Measurements from ENCODE around the gene SLC27A1.
A peak's percentile ranks its signal among the peaks of the same experiment; 100 is the strongest.
"Not testable (repeated sequence)": the region's sequence is repeated elsewhere in the genome, so short reads cannot be mapped to it uniquely, and the experiment has no call there.

The SLC27A1 gene

GRCh38 chr19:17512574-17512939 is 42.2 kb downstream of the SLC27A1 start:
- DNase-seq: no peak

GRCh38 chr19:17515408-17516149 is 45.3 kb downstream of the SLC27A1 start:
- no peak for DNase-seq

- no peak for DNase-seq
These were observed 47.6 kb downstream of the SLC27A1 start for GRCh38 chr19:17517898-17518297.

GRCh38 chr19:17518654-17519053 is 48.3 kb downstream of the SLC27A1 start:
- not testable (repeated sequence) for DNase-seq

- DNase-seq: no peak
These were observed 49.6 kb downstream of the SLC27A1 start for GRCh38 chr19:17519967-17520366.

GRCh38 chr19:17520865-17521264 is 50.5 kb downstream of the SLC27A1 start:
- no peak for DNase-seq

- peak; percentile 71 to 76 for DNase-seq
These were observed 52.9 kb downstream of the SLC27A1 start for GRCh38 chr19:17522988-17523872.

GRCh38 chr19:17524651-17525050 is 54.3 kb downstream of the SLC27A1 start:
- no peak for DNase-seq

GRCh38 chr19:17525141-17525540 is 54.8 kb downstream of the SLC27A1 start:
- DNase-seq: no peak

GRCh38 chr19:17526922-17527321 is 56.6 kb downstream of the SLC27A1 start:
- DNase-seq: no peak

- no peak for DNase-seq
These were observed 57.0 kb downstream of the SLC27A1 start for GRCh38 chr19:17527326-17527725.

GRCh38 chr19:17528610-17529009 is 58.3 kb downstream of the SLC27A1 start:
- no peak for DNase-seq

- no peak for DNase-seq
These were observed 59.2 kb downstream of the SLC27A1 start for GRCh38 chr19:17529239-17530158.

GRCh38 chr19:17530586-17530985 is 60.3 kb downstream of the SLC27A1 start:
- DNase-seq: no peak

- DNase-seq: no peak
These were observed 61.8 kb downstream of the SLC27A1 start for GRCh38 chr19:17532116-17532515.

- no peak for DNase-seq
These were observed 62.2 kb downstream of the SLC27A1 start for GRCh38 chr19:17532557-17532956.

- DNase-seq: no peak
These were observed 64.4 kb downstream of the SLC27A1 start for GRCh38 chr19:17534767-17535166.

GRCh38 chr19:17536955-17537354 is 66.6 kb downstream of the SLC27A1 start:
- no peak for DNase-seq

GRCh38 chr19:17538684-17539237 is 68.4 kb downstream of the SLC27A1 start:
- DNase-seq: peak; percentile 24 to 26

GRCh38 chr19:17539238-17540117 is 69.2 kb downstream of the SLC27A1 start:
- DNase-seq: peak; percentile 98 to 99

- DNase-seq: no peak
These were observed 69.8 kb downstream of the SLC27A1 start for GRCh38 chr19:17540174-17540573.
